B cell (primary cell): ENCODE results near the gene TMEM253.

Experiments used
- EZH2 ChIP-seq: IDR thresholded peaks from 2 replicates; pipeline ENCODE4 v1.6.1; 2012; ENCODE audit warnings: borderline replicate concordance, low read depth, mild to moderate bottlenecking, moderate library complexity, low read length; ENCODE audit not compliant: insufficient read depth, poor library complexity, severe bottlenecking
- TF ChIP-seq, protein P1 (sequence below): fragments of 200-600 bp; IDR thresholded peaks from one replicate; pipeline ENCODE4 v1.8.0; 2022; ENCODE audit warnings: antibody characterized with exemption, mild to moderate bottlenecking

- TF ChIP-seq, protein P1, sequence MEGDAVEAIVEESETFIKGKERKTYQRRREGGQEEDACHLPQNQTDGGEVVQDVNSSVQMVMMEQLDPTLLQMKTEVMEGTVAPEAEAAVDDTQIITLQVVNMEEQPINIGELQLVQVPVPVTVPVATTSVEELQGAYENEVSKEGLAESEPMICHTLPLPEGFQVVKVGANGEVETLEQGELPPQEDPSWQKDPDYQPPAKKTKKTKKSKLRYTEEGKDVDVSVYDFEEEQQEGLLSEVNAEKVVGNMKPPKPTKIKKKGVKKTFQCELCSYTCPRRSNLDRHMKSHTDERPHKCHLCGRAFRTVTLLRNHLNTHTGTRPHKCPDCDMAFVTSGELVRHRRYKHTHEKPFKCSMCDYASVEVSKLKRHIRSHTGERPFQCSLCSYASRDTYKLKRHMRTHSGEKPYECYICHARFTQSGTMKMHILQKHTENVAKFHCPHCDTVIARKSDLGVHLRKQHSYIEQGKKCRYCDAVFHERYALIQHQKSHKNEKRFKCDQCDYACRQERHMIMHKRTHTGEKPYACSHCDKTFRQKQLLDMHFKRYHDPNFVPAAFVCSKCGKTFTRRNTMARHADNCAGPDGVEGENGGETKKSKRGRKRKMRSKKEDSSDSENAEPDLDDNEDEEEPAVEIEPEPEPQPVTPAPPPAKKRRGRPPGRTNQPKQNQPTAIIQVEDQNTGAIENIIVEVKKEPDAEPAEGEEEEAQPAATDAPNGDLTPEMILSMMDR, result no peak
- TF ChIP-seq EZH2, result no peak
These were observed 19.2 kb upstream of the TMEM253 start for GRCh38 chr14:21081521-21082142.
